Skeletal muscle tissue (tissue), 4 donors: ENCODE measurements around the gene TBCEL. TPM values are rescaled to one million over a fixed set of nuclear protein-coding genes. Genes with fewer than 3 reads are reported as not detected.

ENCODE experiments used
- H3K27ac ChIP-seq: one replicate; pipeline ENCODE4 v1.7.0; 2013; ENCODE audit warnings: mild to moderate bottlenecking, low read depth, low read length, inconsistent platforms
- H3K27me3 ChIP-seq, 3 donors: one replicate each; pipeline ENCODE4 v1.7.0; 2013; ENCODE audit warnings: low read length in 3 of 3; ENCODE audit not compliant: control insufficient read depth in 3 of 3, insufficient read depth in 3 of 3
- H3K36me3 ChIP-seq, 3 donors: one replicate each; pipeline ENCODE4 v1.7.0; 2013; ENCODE audit warnings: low read length in 3 of 3; ENCODE audit not compliant: control insufficient read depth in 3 of 3, insufficient read depth in 3 of 3
- H3K4me1 ChIP-seq, 3 donors: one replicate each; pipeline ENCODE4 v1.7.0; 2013; ENCODE audit warnings: low read length in 3 of 3, mild to moderate bottlenecking in 3 of 3; ENCODE audit not compliant: control insufficient read depth in 3 of 3, insufficient read depth in 3 of 3
- H3K4me3 ChIP-seq, 3 donors: one replicate each; pipeline ENCODE4 v1.7.0; 2013; ENCODE audit warnings: low read length in 3 of 3
- H3K9ac ChIP-seq, 3 donors: one replicate each; pipeline ENCODE4 v1.7.0; 2013; ENCODE audit warnings: low read length in 3 of 3, mild to moderate bottlenecking in 3 of 3, moderate library complexity in 2 of 3, low read depth in 1 of 3
- H3K9me3 ChIP-seq, 3 donors: one replicate each; pipeline ENCODE4 v1.7.0; 2013; ENCODE audit warnings: low read length in 3 of 3; ENCODE audit not compliant: control insufficient read depth in 3 of 3
- total RNA-seq: library from RNA; depleted of rRNA; stranded (reverse); fragments of >200 nt; gene quantifications from one replicate; pipeline ENCODE4 v1.2.3, GENCODE V29; 2014
- donor health status: Osteomylitis.

Gene TBCEL
- total RNA-seq, 1 donor from 2014 or later, result 31.3 TPM

DNA sequence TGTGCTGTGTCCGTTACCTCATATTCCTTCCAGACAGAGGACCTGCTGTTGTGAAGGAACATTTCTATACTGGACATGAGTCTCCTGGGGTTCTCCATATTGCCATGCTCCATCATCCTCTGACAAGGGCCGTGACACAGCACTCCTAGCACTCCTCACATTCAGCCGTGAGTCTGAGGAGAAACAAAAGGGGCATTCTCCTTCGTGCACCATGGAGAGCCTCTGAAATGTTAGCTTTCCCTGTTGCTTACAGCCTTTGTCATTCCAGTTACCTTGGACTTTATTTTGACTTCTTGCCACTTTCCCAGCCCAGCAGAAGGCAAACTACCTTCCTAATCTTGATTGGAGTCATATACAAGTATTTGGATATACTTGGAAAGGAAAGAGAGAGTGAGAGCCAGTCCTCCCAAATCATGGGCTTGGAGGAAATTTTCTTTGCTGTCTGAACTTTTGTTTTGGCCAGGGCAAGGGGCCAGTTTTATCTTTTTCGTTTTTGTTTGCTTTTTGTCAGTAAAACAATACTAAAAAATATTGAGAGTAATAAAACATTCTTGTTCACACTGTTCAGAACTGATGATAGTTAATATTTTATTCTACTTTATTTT lies 48.0 kb downstream of the TBCEL start:
- H3K27me3 ChIP-seq, result no peaks in the 10 kb centered on the region
- no peaks in the 10 kb centered on the region for H3K4me1 ChIP-seq
- no peak overlapping the region for H3K9ac ChIP-seq
- H3K4me3 ChIP-seq, result no peak overlapping the region
- H3K36me3 ChIP-seq, result peaks cover 2 to 7% (median 6%) of the 10 kb centered on the region in 3 donors
- no peak overlapping the region for H3K27ac ChIP-seq
- H3K9me3 ChIP-seq, result no peaks in the 10 kb centered on the region

DNA sequence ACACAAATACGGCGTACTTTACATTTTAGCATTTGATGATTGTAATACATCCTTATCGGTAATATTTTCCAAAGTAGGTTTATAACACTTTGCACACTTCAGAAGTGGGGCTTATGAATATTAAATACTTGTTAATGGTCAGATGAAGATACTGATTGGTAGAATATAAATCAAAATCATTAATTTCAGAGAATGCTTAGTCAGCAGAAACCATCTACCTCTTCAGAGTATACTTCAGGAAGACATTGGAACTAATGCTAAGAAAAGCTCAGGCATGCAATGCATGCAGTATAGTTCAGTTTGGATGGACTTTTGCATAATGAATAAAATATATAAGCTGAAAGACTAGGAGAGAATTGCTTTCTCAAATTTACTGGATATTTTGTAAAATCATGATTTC lies 57.4 kb downstream of the TBCEL start:
- no peaks in the 10 kb centered on the region for H3K27me3 ChIP-seq
- H3K4me3 ChIP-seq, result no peak overlapping the region
- no peaks in the 10 kb centered on the region for H3K36me3 ChIP-seq
- H3K9me3 ChIP-seq, result no peaks in the 10 kb centered on the region
- no peak overlapping the region for H3K9ac ChIP-seq
- no peaks in the 10 kb centered on the region for H3K4me1 ChIP-seq
- no peak overlapping the region for H3K27ac ChIP-seq

DNA sequence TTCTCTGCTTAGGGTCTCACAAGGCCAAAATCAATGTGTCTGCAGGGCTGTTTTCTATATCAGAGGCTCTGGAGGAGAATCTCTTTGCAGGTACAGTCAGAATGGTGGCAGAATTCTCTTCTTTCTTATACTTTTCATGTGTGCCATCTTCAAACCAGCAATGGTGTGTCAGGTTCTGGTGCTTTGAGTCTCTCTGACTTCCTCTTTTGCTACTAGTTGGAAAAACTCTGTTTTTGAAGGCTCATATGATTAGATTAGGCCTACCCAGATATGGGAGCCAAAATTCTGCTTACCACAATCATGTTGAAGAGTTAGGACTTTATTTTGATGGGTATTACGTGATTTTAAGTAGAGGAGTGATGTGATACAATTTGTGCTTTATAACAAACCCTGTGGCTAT lies 58.3 kb downstream of the TBCEL start:
- Histone ChIP-seq H3K4me1 (no peaks in the 10 kb centered on the region), H3K9ac (no peak overlapping the region), H3K36me3 (peaks cover 0 to 7% (median 6%) of the 10 kb centered on the region in 3 donors), H3K4me3 (no peak overlapping the region), H3K27ac (no peak overlapping the region), H3K27me3 (no peaks in the 10 kb centered on the region), H3K9me3 (no peaks in the 10 kb centered on the region)

DNA sequence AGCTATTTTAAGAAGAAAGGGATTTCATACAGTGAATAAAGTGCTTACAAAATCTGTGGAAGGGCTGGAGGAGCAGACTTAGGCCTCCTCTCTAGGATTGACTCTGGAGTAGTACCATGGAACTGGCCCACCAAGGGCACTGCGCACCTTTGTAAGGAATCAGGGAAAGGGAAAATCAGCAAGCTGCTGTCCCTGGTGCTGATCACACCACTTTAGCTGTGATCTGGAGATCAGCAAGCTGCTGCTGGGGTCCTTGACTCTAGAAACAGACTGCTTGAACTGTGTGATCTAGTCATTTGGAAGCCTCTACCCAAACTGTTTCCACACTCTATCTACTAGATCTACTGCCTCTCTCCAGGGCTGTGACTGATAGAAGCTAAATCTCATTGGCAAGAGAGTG lies 58.8 kb downstream of the TBCEL start:
- H3K4me1 ChIP-seq, result no peaks in the 10 kb centered on the region
- no peaks in the 10 kb centered on the region for H3K27me3 ChIP-seq
- no peaks in the 10 kb centered on the region for H3K9me3 ChIP-seq
- no peak overlapping the region for H3K4me3 ChIP-seq
- peaks cover 0 to 8% (median 8%) of the 10 kb centered on the region in 3 donors for H3K36me3 ChIP-seq
- H3K9ac ChIP-seq, result no peak overlapping the region
- no peak overlapping the region for H3K27ac ChIP-seq

DNA sequence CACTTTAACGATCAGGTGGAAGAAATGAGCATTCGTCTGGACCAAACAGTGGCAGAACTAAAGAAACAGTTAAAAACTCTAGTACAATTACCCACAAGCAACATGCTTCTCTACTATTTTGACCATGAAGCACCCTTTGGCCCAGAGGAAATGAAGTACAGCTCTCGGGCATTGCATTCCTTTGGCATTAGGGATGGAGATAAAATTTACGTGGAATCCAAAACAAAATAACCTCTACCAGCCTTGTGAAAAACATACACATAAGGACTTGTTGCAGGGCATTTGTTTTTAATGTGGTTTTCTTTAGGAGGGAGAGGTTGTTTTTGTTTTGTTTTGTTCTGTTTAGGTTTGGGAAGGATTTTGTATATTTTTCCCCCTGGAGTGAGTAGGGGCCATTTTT lies 63.0 kb downstream of the TBCEL start:
- Histone ChIP-seq H3K9me3 (no peaks in the 10 kb centered on the region), H3K4me1 (no peaks in the 10 kb centered on the region), H3K36me3 (peaks cover 0 to 8% (median 8%) of the 10 kb centered on the region in 3 donors), H3K27me3 (no peaks in the 10 kb centered on the region), H3K4me3 (no peak overlapping the region), H3K9ac (no peak overlapping the region), H3K27ac (no peak overlapping the region)

DNA sequence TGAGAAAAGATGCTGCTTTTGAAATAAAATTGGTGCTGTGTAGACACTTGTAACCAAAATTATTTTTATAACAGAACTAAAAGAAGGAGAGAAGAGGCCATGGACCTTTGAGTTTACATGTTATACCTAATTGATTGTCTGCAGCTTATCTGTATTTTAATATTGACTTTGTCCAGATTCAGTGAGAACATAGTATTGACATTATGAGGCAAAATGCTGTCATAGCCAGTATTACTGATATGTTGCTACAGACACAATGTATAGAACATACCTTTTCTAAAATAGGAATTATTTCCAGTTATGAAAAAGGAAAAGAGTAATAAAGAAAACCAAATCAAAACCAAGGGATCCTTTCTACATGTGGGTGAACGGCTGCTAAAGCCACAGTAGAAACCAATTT lies 65.7 kb downstream of the TBCEL start:
- Histone ChIP-seq H3K4me1 (no peaks in the 10 kb centered on the region), H3K9ac (no peak overlapping the region), H3K36me3 (peaks cover 0 to 8% (median 8%) of the 10 kb centered on the region in 3 donors), H3K4me3 (no peak overlapping the region), H3K9me3 (no peaks in the 10 kb centered on the region), H3K27me3 (no peaks in the 10 kb centered on the region), H3K27ac (no peak overlapping the region)

DNA sequence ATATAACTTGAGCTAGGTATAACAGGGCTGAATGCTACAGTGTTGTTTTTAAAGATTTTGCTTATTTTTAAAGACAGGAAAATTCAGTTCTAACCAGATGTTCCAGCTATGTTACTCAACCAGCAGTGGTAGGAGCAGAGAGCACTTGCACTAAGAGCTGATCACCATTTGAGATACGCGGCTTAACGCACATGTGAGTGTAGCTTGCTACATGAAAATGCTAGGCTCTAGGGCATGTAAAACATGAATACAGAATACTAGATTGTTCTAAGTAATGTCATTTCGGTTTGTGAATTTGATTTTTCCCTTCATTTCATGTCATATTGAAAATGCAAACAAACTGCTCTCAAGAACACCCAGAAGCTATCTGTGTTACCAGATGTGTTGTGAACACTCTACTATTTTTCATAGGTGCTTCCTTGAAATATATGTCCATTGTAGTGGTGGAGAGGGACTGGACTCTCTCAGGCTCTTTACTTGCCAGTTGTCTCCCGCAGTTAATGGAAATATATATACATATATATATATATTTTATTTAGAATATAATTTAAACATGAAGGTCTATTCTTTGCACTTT lies 66.3 kb downstream of the TBCEL start:
- peaks cover 0 to 8% (median 8%) of the 10 kb centered on the region in 3 donors for H3K36me3 ChIP-seq

DNA sequence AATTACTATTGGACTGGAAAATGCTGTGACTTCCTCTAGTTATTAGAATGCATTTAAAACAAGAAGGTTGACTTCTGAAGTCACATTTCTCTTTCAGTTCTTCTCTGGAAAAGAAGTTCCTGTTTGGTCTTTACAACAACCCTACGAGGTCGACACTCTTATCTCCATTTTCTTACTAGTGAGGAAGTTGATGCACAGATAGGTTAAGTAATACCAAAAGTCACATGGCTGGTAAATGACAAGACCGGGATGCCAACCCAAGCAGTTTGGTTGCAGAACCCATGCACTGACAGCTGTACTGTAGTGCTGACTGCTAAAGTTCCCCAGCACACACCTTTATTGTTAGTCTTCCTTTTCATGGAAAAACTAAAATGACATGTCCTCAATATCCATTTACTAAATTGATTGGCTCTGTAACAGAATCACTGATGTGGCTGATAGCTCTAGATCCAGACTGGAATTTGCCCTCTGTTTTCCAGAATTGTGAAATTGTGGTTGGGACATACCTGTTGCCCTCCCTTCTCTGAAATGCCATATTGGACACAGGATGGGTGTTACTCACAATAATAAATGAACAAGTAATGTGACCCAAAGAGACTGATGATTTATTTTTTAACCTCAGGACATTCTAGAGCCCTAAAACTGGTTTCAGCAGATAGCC lies 67.7 kb downstream of the TBCEL start:
- Histone ChIP-seq H3K4me3 (no peak overlapping the region), H3K4me1 (no peaks in the 10 kb centered on the region), H3K36me3 (peaks cover 0 to 8% (median 8%) of the 10 kb centered on the region in 3 donors), H3K27me3 (no peaks in the 10 kb centered on the region), H3K9ac (no peak overlapping the region), H3K9me3 (no peaks in the 10 kb centered on the region), H3K27ac (no peak overlapping the region)

More for the DNA sequence above, 66.3 kb downstream of the TBCEL start:
- H3K9me3 ChIP-seq, result no peaks in the 10 kb centered on the region
- no peaks in the 10 kb centered on the region for H3K4me1 ChIP-seq
- H3K4me3 ChIP-seq, result no peak overlapping the region
- no peaks in the 10 kb centered on the region for H3K27me3 ChIP-seq
- no peak overlapping the region for H3K27ac ChIP-seq
- no peak overlapping the region for H3K9ac ChIP-seq

DNA sequence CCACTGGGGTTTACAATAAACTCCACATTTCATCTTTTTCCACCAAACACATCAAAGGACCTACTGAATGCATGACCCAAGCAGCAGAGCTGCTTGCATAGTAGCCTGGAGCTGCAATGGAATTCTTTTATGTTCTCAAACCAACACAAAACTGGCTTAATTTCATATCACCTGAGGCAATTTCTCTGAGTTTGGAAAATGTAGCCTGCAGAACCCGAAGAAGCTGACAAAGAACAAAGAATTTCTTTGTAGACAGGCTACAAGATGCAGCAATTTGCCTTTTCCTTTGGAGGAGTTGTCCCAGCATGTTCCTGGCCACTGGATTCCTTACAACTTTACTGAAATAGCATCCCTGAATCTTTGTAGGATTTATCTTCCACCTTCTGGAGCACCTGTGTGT lies 71.7 kb downstream of the TBCEL start:
- Histone ChIP-seq H3K36me3 (no peaks in the 10 kb centered on the region), H3K9me3 (no peaks in the 10 kb centered on the region), H3K4me1 (no peaks in the 10 kb centered on the region), H3K9ac (no peak overlapping the region), H3K27ac (no peak overlapping the region), H3K4me3 (no peak overlapping the region), H3K27me3 (no peaks in the 10 kb centered on the region)

DNA sequence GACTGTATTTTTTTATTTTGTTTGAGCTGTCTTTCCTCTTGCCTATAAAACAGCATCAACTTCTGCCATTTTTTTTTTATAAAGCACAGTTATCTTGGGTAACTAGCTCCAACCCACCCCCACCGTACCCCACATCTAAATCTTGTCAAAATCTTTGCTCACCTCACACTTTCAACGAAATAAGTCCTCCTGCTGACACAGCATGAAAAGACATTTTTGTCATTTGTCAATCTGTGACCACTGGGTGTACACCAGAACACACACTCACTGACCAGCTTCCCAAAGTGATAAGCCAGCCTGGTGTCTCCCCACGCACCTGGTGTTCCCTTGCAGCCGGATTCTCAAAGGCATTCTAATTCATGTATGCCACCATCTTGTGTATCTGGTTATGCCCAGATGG lies 75.5 kb downstream of the TBCEL start:
- Histone ChIP-seq H3K9ac (no peak overlapping the region), H3K4me3 (no peak overlapping the region), H3K27ac (no peak overlapping the region), H3K36me3 (no peaks in the 10 kb centered on the region), H3K27me3 (no peaks in the 10 kb centered on the region), H3K9me3 (no peaks in the 10 kb centered on the region), H3K4me1 (no peaks in the 10 kb centered on the region)
